ENCODE data around the gene CCM2. TPM values are rescaled to one million over a fixed set of nuclear protein-coding genes. Genes with fewer than 3 reads are reported as not detected.

CCM2 gene
- total RNA-seq: 17.8 TPM

DNA sequence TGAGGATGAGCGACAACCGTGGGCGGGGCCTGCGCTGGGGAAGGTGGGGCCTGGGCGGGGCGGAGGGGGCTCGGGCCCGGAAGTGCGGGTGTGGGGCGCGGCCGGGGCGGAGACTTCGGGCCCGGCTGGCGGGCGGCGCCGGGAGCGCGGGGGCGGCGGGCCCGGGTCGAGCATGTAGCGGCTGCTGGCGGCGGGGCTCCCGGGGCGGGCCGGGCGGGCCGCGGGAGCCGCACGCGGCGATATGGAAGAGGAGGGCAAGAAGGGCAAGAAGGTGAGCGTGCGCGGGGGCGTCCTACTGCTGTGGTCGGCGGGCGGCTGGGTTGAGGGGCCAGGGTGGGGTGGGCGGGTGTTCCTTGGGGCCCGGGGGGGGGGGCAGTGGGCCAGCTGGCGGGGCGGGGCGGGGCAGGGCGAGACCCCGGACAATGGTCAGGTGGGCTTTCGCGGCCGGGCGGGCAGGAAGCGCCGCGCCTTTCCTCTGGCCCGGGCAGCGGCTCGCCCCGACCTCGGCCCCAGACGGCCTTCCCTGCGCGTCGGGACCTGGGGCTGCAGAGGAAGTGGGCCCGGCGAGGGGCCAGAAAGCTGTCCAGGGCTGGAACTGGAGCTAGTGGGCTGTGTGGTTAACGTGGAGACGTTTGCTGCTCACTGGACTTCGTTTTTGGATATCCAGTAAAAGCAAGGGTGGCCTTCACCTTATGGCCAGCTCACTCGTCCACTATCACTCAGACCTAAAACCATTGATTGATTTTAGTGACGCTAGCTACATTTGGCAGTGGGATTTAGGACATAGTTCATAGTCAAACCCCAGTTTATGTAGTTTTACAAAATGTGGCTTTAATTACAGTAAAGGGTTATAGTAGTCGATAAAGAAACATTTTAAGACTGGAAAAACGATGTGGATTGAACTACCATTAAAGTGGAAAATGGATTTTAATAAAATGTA lies at the start of gene CCM2:
Gene CCM2 (plus strand): TSS at position 109 of the 940 bp plus-strand sequence. CDS start 133 bp downstream, at position 242.
- peak; percentile 9 for ATAC-seq

GRCh38 chr7:44953156-44953555 lies 46.8 kb upstream of the CCM2 start:
- ATAC-seq: no peak

- ATAC-seq: no peak
Observed at GRCh38 chr7:44955733-44956132, 44.3 kb upstream of the CCM2 start.

GRCh38 chr7:44956157-44956766 lies 43.7 kb upstream of the CCM2 start:
- ATAC-seq: no peak

DNA sequence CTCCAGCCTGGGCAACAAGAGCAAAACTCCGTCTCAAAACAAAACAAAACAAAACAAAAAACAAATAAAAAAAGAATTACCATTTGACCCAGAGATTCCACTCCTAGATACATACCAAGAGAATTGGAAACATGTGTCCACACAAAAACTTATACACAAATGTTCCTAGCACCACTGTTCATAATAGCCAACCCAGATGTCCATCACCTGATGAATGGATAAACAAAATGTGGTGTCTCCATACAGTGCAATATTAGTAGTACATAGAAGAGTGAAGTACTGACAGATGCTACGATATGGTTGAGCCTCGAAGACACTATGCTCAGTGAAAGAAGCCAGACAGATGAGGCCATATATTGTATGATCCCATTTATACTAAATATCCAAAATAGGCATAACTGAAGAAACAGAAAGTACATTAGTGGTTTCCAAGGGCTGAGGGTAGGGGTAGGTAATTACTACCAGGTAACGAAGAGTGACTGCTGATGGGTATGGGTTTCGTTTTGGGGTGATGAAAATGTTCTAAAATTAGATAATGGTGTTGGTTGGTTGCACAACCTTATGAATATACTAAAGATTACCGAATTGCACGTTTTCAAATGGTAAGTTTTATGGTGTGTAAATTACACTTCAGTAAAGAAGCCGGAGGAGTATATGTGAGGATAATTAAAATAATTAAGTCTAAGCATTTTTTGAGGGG lies 41.2 kb upstream of the CCM2 start:
- no peak for ATAC-seq

GRCh38 chr7:44959433-44959951 lies 40.5 kb upstream of the CCM2 start:
- peak; percentile 32 for ATAC-seq

- ATAC-seq: no peak
Observed at GRCh38 chr7:44960011-44960580, 39.9 kb upstream of the CCM2 start.

DNA sequence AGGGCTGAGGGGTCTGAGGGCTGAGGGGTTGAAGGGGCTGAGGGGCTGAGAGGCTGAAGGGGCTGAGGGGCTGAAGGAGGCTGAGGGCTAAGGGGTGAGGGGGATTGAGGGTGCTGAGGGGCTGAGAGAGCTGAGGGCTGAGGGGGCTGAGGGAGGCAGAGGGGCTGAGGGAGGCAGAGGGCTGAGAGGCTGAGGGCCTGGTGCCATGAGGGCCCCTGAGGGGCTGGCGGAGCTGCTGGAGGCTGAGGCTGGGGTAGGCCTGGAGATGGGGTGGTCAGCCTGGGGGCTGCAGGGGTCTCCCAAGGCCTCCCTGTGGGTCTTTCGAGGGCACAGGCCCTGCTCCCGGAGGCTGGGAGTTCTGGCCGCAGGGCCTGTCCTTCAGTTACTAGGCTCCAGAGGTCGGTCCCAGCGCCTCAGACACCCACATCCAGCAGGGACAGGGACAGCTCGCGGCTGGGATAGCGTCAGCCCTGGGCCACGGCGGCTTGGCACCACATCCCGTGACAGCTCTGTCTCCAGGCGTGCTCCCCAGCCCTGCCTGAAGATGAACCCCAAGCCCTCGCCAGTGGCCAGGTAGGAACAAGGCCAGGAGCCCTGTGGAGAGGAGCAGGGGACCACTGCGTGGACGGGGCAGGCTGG lies 38.0 kb upstream of the CCM2 start:
- peak; percentile 12 for ATAC-seq

GRCh38 chr7:44962483-44963251 lies 37.3 kb upstream of the CCM2 start:
- ATAC-seq: peak; percentile 41

DNA sequence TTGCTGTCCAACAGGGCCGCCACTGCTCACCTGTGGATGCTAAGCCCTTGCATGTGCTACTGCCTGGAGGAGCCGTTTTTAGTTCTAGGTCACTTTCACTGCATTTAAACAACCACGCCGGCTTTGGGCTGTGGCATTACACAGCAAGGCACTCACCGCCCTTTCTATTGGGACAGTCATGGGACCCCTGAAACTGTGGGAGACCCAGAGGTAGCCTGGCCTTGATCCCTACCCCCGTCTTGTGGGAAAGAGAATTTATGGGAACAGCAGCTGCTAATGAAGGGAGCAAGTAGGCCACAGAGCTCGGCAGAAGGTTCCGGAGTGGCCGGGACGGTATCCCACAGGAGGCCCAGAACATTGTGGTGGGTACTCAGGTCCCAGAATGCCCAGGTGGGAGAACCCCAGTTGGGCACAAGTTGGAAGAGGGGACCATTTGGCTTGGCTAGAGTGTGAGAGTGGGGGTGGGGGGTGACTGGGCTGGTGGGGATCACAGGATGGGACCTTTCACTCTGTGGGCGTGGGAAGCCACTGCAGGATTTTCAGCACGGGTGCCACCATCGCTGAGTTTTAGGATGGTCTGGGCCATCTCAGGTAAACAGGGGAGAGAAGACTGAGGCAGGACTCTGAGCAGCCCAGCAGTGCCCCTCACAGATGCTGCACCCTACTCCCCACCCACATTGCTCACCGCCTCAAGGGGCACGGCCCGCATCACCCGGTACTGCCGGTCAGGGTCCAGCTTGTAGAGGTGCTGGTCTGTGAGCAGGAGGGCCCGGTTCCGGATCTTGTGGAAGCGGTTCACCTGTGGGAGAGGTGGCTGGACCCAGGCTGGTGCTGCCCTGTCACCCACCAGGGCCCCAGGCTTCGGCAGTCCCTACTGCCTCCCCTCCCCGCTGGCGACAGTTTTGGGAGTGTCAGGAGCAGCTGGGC lies 36.4 kb upstream of the CCM2 start:
- ATAC-seq: no peak

GRCh38 chr7:44964384-44964830 lies 35.6 kb upstream of the CCM2 start:
- ATAC-seq: no peak

DNA sequence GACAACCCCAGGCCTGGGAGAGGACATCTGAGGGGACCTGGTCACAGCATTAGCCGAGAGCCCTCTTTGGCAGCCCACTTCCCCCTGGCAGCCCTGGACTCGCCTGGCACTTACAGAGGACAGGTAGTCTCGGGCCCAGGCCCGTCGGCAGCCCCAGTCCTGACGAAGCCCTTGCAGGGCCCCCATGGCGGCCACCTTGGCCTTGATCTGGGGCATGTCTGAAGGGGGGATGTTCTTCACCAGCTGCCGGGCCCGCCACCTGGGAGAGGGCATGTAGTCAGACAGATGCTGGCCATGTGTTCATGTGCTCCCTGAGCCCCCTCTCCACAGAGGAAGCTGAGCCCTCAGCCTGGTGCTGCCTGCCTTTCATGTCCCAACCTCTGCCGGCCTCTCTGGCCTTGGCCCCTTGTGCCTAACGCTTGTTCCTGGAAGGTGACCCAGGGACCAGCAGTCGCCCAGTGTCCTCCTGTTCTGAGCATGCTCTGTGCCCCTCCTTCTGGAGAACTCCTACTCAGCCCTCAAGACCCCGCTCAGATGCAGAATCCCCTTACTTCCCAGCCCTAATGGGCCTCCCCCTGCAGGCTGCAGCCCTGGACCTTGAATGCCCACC lies 35.1 kb upstream of the CCM2 start:
- no peak for ATAC-seq

- ATAC-seq: no peak
Observed at GRCh38 chr7:44965441-44965903, 34.5 kb upstream of the CCM2 start.

DNA sequence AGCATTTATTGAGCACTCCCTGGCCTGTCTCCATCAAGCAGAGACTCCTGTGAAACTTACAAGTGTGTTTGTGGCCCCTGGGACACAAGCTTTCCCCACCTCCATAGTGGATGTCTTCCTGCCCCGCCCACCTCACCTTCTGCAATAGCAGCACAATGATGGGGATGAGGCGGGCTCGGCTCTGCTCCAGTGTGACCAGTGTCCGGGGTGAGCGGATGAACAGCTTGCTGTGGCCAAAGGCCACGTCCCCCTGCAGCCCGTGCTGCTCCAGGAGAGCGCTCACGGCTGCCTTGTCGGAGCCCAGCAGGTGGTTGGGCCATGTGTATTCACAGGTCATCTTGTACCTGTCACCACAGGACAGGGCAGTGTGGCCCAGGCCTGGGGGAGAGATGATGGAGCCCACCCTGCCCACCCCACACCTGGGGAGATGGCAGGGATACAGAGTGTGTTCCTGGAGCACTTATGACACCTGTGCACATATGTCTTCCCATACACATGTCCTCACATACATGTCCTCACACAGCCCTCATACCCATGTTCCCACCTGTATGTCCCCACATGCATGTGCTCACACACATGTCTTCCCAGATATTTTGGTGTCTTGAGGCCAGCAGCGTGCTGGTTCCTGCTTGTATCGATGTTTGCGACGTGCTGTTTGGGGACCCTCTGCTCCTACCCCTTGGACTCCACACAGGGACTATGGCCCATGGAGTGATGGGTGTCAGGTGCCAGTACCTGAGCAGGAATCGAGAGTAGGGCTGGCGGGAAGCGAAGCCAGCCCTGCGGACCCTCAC lies 33.9 kb upstream of the CCM2 start:
- no peak for ATAC-seq

DNA sequence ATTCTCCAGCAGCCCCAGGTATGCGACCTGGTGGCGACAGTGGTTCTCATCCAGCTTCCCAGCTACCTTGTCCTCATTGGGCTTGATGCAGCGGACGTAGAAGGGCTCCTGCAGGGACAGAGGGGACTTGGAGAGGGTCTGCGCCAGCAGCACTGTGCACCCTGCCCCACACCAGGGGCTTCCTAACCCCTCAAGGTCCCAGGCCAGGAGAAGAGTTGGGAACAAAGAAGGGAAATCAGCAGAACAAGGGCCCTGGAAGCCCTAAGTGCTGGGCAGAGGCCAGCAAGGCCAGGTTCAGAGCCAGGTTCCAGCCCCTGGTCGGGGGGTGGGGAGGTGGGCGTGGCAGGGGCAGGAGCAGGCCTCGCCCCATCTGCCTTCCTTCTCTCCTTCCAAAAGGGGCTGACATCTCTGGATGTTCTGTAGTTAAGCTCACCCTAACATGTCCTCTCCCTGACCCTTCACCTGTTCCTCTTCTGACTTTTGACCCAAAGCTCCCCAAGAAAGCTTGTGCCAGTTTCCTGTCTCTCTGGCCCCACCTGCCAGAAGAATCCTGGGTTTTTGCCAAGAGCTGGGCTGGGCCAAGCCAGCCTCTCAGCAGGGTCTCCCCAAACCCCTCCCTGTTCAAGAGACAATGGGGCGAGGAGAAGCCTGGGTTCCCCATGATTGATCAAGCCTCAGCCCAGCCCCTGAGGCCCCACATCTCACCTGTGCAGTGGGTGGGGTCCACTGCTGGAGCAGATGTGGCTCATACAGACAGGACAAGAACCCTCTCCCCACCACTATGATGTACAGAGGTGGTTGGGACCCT lies 33.1 kb upstream of the CCM2 start:
- no peak for ATAC-seq

DNA sequence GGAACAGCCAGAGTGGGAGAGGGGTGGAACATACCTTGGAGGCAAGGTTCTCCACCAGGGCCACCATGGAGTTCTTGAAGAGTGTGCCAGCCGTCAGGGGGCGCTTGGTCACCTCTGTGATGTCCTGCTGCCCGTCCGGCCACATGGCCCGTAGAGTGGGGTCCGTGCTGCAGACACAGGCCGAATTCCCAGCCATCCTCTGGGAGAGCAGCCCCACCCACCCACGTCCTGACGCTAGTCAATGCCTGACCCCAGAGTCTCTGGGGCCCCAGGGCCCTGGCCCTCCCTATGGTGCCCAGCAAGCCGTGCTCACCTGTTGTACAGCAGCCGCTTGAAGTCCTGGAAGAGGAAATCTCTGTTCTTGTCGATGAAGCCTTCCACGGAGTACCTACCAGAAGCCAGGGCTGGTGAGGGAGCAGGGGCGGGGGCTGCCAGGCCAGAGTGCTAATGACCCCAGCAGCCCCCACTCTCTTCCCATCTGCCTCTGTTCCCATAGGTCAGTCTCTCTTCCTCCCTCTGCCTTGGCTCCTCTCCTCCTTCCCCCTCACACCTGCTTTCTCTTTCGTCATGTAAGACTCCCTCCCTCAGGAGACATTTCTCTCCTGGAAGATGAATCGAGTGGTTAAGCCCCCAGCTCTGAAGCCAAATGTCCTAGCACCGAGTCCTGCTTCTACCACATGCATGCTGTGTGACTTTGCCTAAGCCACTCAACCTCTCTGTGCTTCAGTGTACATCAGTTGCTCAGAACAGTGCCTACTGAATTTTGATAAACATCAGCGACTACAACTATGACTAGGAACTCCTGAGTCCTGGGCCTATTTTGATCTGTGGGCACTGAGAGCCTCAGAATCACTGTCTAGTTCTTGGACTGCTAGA lies 32.2 kb upstream of the CCM2 start:
- ATAC-seq: no peak
